OCI-LY3 (cell line): ENCODE results near the gene HNRNPH1.

ENCODE experiments used
- EZH2phosphoT487 ChIP-seq: fragments of 200-600 bp; shearing (Covaris generic); IDR thresholded peaks from 2 replicates; pipeline ENCODE4 v1.6.1; 2018; ENCODE audit warnings: antibody characterized with exemption, mixed run types, low read depth
- TF ChIP-seq, protein P1 (sequence below): fragments of 200-600, 300-600 bp; sonication (generic); IDR thresholded peaks from 2 replicates; pipeline ENCODE4 v1.5.1; 2014; ENCODE audit warnings: antibody characterized with exemption, low read length, low read depth

DNA sequence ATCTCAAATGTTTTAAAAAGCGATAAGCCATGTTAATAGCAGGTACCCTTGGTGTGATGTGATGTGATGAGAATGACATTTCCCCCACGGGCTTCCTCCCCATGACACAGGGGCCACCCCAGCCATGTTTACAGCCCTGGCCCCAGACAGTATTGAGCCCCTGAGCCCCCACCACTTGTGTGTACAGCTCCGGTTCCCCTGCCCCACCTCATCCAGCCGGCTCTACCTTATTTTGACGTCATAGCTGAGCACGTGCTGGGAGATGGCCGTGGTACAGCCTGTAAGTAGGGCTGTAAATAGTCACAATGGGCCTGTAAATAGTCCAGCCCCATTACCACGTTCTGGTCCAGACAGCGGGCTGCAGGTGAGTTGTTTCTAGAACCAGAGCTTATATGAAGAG is 24.9 kb upstream of the HNRNPH1 start:
- TF ChIP-seq, protein P1, sequence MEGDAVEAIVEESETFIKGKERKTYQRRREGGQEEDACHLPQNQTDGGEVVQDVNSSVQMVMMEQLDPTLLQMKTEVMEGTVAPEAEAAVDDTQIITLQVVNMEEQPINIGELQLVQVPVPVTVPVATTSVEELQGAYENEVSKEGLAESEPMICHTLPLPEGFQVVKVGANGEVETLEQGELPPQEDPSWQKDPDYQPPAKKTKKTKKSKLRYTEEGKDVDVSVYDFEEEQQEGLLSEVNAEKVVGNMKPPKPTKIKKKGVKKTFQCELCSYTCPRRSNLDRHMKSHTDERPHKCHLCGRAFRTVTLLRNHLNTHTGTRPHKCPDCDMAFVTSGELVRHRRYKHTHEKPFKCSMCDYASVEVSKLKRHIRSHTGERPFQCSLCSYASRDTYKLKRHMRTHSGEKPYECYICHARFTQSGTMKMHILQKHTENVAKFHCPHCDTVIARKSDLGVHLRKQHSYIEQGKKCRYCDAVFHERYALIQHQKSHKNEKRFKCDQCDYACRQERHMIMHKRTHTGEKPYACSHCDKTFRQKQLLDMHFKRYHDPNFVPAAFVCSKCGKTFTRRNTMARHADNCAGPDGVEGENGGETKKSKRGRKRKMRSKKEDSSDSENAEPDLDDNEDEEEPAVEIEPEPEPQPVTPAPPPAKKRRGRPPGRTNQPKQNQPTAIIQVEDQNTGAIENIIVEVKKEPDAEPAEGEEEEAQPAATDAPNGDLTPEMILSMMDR: no peak
- TF ChIP-seq EZH2phosphoT487: no peak
